GM19035 (cell line): ENCODE measurements around the gene ZNF675.
"Not testable (repeated sequence)": the region's sequence is repeated elsewhere in the genome, so short reads cannot be mapped to it uniquely, and the experiment has no call there.

Experiments used
- ATAC-seq: cut with Tn5 transposase; IDR thresholded peaks from one replicate; pipeline ENCODE4 v1.9.1; 2021; ENCODE audit not compliant: unreplicated experiment

Gene ZNF675

DNA sequence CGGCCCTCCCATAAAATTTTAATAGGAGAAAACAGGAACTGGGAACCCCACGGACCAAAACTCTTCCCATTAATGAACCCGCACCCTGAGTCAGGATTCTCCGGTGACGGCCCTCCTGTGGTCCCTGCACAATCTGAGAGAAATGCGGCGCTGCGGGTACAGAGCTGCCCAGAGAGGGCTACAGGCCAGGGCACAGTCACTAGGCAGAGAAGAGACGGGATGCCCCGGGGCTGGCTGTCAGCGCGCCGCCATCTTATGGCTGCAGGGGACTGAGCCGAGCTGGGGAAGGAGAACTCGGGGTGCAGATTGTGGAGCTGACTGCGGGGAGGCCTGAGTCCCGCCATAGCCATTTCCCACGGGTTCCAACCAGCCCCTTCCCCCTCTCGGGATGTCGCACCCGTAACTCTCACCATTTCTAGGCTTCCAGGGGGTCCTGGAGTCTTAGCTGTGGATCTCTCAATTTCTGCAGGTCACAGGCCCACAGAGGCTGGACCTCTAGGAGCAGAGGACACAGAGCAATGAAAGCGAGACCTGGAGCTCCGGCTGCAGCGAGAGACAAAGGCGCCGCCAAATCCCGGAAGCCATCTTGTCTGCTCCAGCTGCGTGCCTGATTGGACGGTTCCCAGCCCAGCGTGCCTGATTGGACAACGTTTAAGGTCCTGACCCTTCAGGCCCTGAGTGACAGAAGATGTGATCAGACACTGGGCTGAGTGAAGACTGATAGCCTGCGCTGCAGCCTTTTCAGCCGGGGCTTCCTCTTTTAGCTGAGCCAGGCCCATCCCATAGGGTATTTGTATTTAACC is at the start of gene ZNF675:
Gene ZNF675 (minus strand): TSS at position 592 of the 803 bp plus-strand sequence. CDS start 179 bp downstream, at position 413.
- peak; percentile 91 for ATAC-seq

DNA sequence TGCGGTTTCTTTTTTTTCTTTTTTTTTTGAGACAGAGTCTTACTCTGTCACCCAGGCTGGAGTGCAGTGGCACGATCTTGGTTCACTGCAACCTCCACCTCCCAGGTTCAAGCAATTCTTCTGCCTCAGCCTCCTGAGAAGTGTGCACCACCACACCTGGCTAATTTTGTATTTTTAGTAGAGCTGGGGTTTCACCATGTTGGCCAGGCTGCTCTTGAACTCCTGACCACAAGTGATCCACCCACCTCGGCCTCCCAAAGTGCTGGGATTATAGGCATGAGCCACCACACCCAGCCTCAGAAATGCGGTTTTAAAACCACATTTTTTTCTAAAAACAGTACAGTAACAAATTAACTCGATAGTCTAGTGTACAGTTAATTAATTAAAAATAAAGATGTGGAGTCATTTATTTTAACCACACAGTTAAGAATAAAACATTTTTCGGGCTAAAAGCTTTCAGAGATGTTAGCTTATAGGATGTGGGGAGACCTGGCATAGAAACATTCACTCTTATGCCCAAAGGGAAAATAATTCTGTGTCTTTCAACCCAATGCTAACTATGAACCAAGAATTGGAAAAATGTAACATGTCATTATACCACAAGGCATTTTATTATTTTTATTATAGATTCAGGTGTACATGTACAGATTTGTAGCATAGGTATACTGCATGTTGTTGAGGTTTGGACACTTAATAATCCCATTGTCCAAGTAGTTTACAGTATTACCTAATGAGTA is 43.9 kb upstream of the ZNF675 start:
- not testable (repeated sequence) for ATAC-seq

DNA sequence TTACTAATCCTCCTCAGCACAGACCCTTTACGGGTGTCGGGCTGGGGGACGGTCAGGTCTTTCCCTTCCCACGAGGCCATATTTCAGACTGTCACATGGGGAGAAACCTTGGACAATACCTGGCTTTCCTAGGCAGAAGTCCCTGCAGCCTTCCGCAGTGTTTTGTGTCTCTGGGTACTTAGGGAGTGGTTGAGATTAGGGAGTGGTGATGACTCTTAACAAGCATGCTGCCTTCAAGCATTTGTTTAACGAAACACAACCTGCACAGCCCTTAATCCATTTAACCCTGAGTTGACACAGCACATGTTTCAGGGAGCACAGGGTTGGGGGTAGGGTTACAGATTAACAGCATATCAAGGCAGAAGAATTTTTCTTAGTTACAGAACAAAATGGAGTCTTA is 37.1 kb upstream of the ZNF675 start:
- not testable (repeated sequence) for ATAC-seq

DNA sequence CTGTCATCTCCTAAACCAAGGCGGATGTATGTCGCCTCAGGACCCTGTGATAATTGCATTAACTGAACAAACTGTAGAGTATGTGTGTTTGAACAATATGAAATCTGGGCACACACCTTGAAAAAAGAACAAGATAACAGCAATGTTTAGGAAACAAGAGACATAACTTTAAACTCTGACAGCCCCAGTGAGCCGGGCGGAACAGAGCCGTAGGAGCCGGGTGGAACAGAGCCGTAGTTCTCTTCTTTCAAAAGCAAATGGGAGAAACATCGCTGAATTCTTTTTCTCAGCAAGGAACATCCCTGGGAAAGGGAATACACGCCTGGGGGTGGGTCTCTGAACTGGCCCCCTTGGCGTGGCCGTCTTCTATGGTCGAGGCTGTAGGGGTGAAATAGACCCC is 31.8 kb upstream of the ZNF675 start:
- no peak for ATAC-seq

DNA sequence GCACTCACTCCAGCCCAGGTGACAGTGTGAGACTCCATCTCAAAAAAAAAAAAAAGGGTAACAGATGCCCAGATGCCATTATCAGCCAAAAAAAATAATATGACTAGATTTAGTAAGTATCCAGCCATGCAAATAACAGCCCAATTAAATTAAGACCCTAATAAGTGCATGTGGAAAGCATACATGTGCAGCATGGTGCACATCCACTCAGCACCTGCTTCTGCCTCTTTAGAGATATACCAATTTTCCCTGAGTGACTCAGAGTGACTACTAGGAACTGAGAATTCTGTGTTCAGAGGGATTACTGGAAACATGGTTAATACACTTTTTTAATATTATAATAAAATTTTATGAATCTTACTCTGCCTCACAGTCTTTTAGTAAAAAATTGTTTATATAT is 29.8 kb upstream of the ZNF675 start:
- ATAC-seq: no peak

GRCh38 chr19:23709347-23709746 is 22.3 kb upstream of the ZNF675 start:
- no peak for ATAC-seq

GRCh38 chr19:23706657-23707056 is 19.6 kb upstream of the ZNF675 start:
- no peak for ATAC-seq

DNA sequence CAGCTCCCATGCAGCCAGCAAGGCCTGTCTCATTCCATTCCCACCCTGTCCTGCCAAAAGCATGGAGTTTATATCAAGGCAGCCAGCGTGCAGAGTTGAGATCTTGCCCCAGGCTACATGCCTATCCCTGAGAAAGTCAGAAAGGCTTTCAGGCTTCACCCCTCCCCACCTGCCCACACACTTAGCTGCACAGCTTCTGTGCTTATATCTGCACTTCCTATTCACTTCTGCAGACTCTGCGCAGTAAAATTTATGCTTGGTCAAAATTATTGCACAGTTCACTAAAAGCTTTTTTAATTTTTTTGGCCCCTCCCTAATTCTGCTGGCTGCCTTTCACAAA is 12.5 kb upstream of the ZNF675 start:
- no peak for ATAC-seq

- ATAC-seq: no peak
Observed at GRCh38 chr19:23698711-23699520, 11.9 kb upstream of the ZNF675 start.

DNA sequence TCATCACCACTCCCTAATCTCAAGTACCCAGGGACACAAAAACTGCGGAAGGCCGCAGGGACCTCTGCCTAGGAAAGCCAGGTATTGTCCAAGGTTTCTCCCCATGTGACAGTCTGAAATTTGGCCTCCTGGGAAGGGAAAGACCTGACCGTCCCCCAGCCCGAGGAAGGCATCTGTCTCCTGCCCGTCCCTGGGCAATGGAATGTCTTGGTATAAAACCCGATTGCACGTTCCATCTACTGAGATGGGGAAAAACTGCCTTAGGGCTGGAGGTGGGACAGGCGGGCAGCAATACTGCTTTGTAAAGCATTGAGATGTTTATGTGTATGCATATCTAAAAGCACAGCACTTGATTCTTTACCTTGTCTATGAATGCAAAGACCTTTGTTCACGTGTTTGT is 5.9 kb upstream of the ZNF675 start:
- ATAC-seq: not testable (repeated sequence)

DNA sequence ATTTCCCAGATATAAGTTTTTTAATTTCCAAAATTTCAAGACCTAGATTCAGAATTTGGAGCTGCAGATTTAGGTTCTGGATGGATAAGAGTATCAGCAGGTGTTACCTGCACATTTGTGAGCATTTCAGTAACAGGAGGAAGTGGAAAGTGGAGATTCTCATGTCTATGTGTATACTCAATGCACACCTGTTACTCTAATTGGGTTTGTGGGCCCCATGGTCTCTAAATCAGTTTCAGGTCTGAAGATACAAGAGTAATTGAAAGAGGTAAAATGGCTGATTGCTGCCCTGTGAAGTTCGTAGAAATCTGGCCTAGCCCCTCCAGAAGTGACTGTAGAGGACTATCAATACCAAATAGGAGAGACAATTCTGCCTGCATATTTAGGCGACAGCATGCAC is 13.9 kb downstream of the ZNF675 start:
- no peak for ATAC-seq

GRCh38 chr19:23668606-23669005 is 18.4 kb downstream of the ZNF675 start:
- not testable (repeated sequence) for ATAC-seq

DNA sequence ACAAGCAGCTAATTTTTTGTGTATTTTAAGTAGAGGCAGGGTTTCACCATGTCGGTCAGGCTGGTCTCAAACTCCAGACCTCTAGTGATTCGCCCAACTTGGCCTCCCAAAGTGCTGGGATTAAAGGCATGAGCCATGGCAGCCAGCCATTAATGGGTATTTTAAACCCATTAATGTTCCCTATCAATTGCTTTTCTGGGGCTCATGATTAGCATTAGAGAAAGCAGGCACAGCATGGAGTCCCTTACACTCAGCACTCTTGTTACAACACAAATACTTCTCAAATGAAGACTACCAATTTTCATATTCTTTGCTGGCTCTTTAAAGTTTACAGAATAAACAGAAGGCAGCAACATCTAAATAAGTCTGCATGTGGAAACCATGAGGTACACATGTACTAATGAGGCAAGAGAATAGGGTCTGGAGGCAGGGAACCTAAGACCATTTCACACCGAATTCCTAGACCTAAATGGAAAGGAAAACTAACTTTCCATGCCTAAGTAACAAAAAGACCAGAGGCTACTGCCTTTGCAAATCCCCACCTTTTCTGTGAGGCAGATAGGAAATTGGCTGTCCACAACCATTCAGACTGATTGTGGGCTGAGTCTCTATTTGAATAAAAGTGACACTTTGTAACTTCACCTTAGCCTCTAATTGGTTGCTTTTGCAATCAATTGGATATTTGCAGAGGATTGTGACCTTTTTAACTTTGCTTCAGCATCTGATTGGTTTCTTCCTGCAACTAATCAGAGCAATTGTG is 21.2 kb downstream of the ZNF675 start:
- ATAC-seq: no peak

DNA sequence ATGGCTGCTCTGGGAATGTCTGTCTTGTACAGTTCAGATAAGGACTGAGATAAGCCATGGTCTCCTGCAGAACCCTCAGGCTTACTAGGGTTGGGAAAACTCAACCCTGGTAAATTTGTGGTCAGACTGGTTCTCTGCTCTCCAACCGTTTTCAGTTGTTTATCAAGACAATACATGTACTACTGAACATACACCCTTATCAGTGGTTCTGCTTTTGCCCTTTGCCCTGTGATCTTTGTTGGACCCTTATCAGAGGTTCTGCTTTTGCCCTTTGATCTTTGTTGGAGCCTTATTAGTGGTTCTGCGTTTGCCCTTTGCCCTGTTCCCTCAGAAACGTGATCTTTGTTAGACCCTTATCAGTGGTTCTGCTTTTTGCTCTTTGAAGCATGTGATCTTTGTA is 37.2 kb downstream of the ZNF675 start:
- ATAC-seq: not testable (repeated sequence)
